HG03280 (cell line): ENCODE measurements around the gene SDCBP2.

ENCODE experiments used
- ATAC-seq: cut with Tn5 transposase; IDR thresholded peaks from one replicate; pipeline ENCODE4 v1.9.1; 2021; ENCODE audit warnings: mild to moderate bottlenecking, moderate library complexity; ENCODE audit not compliant: unreplicated experiment

Gene SDCBP2

DNA sequence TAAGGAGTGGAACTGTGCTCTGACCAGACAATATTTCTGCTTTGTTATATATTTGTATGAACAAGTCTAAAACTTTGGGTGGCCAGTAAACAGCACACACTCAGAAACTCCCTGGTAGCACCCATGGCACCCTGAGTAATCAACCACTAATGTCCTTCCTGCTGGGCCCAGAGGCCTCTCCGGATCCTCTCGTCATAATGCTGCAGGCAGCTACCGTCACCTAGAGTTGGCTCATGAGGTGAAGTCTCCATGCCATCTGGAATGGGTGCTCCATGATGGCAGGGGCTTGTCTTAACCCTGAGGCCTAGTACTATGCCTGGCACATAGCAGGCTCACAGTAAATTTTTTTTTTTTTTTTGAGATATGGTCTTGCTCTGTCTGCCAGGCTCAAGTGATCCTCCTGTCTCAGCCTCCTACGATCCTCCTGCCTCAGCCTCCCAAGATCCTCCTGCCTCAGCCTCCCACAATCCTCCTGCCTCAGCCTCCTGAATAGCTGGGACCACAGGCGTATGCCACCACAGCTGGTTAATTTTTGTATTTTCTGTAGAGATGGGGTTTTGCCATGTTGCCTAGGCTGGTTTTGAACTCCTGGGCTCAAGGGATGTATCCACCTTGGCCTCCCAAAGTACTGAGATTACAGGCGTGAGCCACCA is 3.0 kb upstream of the SDCBP2 start:
- ATAC-seq = no peak

DNA sequence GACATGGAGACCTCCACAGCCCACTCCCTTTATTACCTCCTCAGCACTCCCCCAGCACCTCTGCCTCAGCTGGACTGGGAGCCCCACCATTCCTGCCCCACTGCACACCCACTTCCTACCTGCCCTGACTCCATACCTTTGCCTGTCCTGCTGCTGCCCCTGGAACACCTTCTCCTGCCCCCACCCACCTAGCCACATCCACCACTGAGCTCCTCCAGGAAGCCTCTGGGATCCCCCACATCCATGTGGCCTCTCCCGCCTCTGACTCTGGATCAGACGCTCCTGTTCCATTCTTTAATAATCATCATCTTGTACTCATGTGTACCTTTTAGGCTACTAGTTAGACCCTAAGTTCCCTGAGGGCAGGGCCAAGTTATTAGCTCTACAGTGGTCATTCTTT is 2.2 kb upstream of the SDCBP2 start:
- no peak for ATAC-seq

DNA sequence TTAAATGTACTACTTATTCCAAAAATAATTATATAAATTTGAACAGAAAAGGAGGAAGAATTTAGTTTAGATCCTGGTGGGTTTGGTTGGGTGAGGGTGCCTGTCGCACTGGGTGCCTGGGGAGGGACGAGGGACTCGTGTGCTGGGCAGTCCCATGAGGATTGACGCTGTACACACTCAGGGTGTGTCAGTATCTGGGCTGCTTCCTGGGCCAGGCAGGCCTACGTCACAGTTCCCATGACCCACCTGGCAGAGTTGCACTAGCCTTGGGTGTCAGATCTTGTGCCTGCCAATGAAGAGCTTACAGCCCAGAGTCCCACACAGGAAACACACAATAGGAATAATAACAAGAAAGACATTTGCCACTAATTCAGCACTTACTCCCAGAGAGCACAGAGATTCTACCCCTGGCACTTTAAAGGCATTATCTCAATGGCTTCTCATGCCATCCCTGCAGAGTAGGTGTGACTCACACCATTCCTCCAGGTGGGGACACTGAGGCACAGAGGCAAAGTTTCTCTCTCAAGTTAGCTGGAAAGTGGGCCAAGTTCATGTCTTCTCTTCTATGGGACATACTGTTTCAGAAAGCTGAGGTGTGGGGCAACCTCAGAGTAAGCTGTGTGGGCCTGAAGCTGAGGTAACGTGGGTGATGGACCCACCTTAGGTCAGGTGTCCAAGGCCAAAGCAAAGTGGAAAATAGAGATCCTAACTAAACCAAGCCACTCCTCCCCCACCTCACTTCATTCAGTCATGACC is 1.3 kb upstream of the SDCBP2 start:
- ATAC-seq = no peak

DNA sequence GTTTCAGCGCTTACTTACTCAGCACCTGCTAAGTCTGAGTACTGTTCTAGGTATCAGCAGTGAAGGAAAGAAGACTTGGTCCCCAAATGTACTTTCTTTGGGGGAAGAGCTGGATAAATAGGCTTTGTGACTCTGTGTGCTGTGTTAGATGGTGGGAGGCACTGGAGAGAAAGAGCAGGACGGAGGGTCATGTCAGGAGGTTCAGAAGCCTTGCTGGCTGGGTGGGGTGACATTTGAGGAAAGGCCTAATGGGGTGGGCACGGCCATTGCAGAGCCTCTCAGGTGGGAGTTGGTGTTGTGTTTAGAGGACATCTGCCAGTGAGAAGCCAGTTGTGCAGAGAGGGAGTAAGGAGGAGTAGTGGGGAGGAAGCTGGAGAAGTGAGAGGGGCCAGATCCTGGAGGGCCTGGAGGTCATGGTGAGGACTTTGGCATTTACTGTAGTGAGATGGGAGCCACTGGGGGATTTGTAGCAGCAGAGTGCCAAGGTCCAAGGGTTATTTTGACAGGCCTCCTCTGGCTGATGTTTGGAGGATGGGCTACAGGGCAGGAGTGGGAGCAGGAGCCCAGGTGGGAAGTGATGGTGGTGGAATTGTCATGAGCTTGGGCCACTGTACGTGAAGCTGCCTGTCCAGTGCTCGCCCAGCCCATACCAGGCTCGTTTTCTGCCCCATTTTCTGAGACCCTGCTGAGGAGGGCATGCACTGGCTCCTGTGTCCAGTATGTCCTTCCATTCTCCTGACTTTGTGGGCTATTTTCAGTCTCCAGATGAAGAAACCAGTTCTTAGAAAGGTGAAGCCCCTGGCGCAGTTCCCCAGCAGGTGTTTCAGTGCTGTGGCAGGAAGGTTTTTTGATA is 886 bp downstream of the SDCBP2 start:
- ATAC-seq = no peak

DNA sequence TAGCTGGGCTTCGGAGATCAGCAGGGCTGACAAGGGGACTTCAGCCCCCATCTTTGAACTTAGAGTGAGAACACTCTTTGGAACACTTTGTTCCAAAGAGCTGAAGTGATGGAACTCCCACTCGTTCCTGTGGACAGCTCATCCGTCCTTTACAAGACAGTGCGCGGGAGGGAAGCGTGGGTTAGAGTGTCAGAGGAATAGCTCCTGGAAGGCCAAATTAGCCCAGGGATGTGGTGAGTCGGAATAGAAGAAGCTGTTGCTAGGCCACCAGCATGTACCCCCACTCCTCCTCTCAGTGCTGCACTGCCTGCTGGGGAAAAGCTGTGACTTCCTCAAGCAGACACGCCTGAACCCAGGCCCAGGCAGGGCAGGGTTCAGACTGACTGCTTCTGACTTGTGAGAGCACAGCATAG is 1.7 kb downstream of the SDCBP2 start:
- no peak for ATAC-seq

DNA sequence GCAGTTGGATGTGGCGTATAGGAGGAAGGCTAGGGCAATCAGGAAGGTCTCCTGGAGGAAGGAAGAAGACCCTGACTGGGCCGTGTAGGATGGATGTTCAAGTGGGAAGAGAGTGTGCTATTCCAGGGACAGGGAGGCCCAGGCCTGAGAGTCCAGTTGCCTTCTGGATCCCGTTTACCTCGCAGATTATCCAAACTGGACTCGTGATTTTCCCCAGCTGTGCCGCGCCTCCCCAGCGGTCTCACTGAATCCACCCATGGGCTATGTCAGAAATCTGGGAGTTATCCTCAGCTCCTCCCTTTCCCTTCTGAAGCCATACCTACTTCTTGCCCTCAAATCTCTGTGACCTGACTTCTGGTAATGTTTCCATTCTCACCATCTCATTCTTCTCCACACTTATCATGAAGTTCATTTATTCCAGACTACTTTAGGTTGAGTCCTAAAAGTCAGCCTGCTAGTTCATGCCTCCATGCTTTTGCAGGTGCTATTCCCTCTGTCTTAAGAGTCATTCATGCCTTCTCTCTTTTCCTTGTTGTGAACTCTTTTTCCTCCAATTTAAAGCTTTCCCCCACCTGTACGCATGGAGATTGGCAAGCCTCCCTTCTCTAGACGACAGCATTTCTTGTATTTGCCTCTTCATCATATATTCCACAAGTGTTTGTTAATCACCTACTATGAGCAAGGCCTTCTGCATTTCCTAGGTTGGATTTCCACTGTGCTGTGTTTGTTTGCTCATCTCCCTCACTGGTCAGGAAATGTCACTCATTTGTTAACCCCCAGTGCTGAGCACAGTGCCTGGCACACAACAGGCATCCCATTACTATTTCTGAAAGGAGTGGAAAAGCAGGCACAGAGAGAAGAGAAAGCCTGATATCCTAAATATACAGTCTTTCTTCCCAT is 2.7 kb downstream of the SDCBP2 start:
- no peak for ATAC-seq

DNA sequence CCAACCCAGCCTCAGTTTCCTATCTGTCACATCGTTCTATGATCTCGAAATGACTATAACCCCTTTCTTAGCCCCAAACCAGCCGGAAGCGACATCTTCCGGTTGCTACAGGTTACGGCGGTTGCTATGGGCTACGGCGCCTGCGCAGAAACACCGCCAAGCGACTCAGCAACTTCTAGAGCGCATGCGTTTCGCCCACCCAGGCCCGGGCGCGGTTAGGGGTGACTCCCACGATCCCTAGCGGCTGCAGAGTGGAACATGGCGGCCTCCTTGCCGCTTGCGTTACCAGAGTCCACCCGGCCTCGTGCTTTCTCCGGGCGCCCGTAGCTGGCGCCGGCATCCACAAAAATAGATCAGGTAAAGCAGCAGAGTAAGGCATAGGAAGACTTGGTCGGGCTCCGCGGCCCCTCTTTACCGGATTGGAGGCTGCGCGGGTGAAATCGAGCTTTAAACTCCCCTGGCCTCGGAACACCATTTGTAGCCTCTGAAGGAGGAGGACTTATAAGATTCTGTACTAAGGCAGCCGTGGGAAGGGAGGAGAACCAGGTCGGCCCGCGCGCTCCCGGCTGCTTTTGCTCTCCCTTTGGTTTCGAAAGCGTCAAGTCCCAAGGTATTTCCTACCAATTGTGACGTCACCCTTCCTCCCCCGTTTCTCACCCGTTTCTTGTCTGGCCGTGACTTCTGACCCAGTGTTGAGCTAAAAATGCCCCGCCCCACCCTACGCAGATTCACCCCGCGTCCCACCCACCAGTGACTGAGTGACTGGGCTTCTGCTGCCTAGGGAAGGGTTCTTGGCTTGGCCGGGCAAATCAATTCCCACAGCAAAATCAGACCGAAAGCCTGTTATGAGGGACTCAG is 3.5 kb downstream of the SDCBP2 start:
- ATAC-seq = peak; percentile 85

DNA sequence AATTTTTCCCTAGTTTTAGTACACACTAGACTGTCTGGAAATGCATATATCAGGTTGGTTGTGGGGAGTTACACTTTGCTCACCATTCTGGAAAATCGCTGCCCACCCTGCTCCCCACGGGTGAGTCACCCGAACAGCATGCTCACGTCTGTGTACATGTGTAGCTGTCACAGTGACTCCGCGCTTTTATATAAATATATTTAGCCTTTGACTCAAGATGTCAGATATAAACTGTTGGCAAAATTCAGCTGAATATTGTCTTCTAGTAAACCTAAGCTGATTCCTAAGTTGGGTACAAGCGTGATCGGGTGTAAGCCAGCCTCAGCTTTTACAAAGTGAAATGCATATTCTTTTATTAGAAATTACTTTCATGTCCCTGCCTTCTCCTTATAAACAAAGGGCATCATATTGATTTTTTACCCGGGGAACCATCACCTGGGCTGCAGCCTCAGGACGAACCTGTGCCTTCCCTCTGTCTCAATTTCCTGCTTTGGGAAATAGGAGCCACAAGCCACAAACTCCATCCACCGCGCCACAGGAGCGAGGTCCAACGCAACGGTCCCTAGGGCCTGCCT is 4.3 kb downstream of the SDCBP2 start:
- ATAC-seq = no peak

DNA sequence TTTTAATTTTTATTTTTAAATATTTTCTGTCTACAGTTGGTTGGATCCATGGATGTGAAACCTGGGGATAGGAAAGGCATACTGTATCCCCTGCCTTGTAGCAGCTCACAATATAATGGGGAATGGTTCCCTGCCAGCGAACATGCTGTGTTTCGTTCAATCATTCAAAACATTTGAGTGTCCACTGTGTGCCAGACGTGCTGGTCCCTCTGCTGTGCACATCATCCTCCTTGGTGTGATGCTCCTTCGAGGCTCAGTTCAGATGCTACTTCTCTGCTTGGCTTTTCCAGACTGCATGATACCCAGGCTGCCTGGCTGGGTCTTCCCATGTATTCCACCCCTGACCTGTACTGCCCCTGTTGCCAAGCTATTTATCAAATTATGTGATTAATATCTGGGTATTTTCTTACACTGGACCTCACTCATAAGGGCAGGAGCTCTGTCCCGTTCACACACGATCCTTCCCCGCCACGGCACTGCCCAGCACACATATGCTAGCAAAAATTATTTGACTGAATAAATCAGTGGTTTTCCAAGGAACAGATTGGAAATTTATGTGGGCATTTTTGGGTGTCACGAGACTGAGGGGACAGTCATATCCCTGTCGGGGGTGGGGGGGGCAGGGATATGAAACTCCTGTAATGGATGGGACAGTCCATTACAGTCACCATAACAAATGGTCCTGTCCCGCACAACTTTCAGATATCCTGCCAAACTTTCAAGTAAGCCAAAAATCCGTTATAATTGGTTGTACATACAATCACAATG is 4.9 kb downstream of the SDCBP2 start:
- no peak for ATAC-seq

DNA sequence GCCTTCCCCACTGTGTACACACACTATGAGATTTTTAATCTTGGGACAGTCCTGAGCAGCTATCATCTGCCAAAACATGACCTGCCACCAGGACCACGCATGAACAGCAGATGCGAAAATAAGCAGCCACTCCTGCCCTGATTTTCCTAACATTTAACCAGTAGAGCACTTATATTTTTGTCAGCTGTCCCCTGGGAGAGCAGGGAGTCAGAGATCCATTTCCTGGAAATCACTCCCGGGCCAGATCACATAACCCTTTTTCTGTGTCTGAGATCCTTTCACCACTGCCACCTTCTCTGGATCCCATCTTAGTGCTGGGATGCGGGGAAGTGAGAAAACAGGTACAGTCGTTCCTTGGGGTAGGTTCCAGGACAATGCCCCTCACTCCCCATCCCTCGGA is 5.7 kb downstream of the SDCBP2 start:
- no peak for ATAC-seq

DNA sequence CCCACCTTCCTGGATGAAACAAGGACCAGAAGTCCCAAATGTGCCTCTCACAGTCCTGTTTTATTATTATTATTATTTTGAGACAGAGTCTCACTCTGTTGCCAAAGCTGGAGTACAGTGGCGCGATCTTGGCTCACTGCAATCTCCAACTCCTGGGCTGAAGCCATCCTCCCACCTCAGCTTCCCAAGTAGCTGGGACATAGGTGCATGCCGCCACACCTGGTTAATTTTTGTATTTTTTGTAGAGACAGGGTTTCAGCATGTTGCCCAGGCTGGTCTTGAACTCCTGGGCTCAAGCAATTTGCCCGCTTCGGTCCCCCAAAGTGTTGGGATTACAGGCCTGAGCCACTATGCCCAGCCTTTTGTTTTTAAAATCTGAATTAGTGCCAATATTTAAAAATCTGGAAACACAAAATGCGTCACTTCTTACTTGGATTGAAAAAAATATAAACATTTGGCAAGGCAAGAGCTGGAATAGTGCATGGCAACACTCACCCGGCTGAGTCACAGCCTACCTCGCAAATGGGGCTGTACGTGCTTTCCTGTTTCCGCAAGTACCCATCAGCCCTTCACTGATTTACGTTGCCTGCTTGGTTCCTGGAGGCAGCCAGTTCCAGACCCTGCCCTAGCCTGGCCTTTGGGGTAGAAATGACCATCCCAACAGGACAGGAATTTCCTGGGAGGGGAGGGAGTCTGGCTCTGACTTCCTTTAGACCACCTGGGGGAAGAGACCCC is 6.3 kb downstream of the SDCBP2 start:
- ATAC-seq = no peak

DNA sequence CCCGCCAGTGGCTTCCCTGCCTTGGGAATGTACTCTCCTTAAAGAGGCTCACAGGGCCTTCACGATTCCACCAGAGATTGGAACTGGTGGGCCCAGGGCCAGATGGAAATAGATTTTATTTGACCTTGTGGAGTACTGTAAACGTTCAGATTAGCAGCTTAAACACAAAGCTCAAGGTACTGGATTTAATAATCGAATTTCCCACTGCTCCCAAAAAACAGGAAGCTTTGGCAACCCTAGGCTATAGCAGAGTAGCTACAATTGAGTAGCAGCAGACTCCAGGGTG is 7.3 kb downstream of the SDCBP2 start:
- no peak for ATAC-seq

DNA sequence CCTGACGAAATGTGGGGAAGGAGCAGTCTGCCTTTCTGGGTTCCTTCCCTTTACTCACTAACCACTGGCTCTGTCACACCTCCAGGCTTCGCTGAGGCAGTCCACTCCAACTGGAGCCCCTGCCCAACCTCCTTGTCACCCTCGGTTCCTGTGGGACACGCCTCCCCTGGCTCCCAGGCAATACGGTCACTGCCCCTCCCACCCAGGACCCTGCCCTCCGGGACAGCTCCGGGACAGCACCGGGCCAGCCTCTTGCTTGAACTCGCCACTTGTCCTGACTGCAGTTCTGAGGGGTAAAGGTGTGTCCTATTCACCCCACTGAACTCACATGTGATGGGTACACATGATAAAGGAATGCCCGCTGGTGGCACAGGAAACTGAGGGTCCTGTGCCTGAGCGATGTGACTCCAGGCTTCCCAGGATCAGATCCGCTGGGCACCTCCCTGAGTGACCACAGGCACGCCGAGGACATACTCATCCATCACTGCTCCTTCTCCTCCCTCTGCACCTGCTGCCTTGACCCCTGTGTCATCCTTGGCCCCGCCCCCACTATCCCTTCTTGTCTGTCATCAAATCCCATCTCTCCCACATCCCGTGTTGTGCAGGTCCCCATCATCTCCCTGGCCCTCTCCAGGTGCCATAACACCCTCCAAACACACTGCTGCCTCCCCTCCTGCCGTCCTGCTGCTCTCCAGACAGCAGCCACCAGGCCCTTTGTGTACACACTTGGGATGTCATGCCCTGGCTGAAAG is 7.9 kb downstream of the SDCBP2 start:
- no peak for ATAC-seq

DNA sequence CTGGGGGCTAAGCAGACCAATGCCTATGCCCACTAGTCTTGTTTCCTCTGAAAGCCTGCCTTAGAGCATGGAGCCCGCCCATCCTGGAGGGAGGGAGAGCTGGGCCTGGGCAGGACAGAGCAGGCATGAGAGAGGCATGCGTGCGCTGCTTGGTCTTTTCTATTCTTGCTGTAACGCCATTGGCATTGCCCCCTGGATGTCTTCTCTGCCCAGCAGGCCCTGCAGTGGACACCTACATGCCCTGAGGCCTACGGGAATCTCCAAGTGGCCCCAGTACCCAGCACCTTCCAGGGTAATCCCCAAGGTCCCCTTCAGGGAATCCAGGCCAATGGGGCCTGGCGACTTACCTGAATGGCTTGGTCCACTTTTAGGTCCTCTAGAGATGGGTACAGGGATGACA is 8.9 kb downstream of the SDCBP2 start:
- no peak for ATAC-seq

DNA sequence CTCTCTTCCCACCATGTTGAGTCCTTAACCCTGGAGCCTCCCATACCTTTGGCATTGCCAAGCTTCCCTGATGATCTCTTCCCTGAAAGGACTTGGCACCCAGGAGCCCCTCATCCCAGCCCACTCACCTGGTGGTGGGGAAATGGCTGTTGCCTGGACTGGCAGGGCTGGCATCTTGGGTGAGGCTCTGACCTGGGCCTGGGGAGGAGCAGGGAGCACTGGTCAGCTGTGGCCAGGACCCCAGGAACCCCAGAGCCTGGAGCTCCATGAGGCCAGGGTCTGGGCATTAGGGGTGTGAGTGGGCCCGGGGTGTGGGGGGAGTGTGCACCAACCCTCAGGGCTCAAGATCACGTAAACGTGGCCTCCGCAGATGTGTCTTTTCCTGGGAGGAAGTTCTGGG is 9.5 kb downstream of the SDCBP2 start:
- ATAC-seq = no peak

DNA sequence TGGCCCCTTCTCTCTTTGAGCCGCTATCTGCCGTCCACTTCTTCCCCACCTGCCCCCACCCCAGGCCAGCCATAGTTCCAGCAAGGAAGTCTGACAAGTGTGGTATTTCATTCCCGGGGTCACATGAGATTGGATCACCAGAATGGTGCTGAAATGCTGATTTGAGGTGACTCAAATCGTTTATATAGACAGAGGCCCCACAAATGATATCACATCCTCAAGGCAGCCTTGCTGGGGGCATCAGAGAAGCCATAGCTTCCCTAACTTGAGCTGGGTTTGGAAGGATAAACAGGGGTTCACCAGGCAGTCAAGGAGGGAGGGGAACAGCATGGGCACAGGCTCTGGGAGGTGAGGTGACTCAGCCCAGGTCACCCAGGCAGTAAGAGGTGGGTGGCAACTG is 9.9 kb downstream of the SDCBP2 start:
- ATAC-seq = no peak

DNA sequence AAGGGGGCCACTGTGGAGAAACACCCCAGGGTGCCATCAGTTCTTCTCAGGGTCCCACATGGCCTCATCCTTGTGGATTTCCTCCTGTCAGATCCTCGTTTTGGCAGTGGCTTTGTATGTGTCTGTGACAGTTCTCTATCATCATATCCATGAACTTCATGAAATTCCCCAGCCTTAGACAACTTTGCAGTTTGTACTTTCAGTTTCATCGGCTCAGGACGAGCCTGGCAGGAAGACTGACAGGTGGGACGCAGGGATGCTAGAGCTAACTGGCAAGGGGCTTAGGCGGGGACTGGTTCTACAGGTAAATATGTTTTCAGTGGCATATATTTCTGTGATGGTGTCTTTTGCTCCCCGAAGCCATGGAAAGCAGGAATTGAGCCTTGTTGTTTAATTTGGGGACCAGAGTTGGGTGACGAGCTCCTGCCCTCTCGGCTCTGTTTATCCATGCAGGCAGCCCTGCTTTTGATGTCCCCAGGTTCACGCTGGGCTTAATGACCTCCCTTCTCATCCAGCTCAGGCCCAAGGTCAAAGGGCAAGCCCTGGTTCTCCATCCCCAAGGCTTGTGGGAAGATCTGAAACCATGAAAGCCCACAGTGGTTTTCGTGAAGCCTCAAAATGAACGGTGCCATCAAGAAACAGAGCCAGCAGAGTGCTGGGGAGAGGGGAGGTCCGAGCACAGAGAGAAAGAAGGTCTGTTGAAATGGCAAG is 11.2 kb downstream of the SDCBP2 start:
- ATAC-seq = no peak
